ENCODE results near the gene PMS1.

The PMS1 gene

DNA sequence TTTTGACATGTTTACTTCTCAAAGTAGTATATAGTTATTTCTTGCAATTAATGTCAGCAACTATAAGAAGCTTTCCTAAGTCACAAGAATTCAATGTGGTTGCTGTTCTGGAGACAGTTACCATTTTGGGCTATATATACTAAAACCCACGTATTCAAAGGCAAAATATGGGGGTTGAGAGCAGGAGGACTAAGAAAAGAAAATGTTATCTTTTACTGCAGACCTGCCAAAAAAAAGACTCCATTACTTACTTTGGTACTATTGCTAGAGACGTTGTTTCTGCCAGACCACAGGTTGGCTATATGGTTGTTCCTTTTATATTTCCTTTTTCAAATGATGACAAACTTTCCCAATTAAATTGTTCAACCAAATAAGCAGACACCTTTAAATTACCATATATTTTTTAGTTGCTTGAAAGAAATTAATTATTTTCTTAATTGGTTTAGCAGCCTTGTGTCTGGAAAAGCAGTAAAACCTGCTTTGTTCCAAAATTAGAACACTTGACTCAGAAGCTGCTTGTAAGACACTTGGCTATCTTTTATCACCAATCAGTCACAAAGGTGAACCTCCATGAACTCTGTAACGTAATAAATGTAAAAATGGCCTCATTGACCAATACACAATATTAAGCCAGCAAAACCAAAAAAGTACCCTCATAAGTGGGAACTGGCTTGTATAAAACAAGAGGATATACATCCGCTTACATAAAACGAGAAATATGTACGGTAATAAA is 13.5 kb upstream of the PMS1 start:
- Histone ChIP-seq H2AFZ (ENCODE audit: low read depth, low read length, severe bottlenecking) (no peak overlapping the region), H3F3A (ENCODE audit: insufficient read depth) (peaks cover 9% of the 10 kb centered on the region; the same call in 1 of the 2 replicates), H3K4me2 (ENCODE audit: low read depth, low read length, poor library complexity, severe bottlenecking) (no peak overlapping the region), H3K4me3 (ENCODE audit: insufficient read depth, low read length, poor library complexity, severe bottlenecking) (no peak overlapping the region), H3K9me2 (replicated peaks; ENCODE audit: insufficient read depth, low read length) (no peaks in the 10 kb centered on the region), H3K36me3 (ENCODE audit: low read length) (peaks cover 59% of the 10 kb centered on the region), H3K9me3 (ENCODE audit: insufficient read depth, low read length) (no peaks in the 10 kb centered on the region), H3K9ac (ENCODE audit: low read length) (no peak overlapping the region), H4K20me1 (ENCODE audit: low read depth, low read length) (no peaks in the 10 kb centered on the region), H3K27ac (ENCODE audit: low read depth, low read length) (no peak overlapping the region), H3K79me2 (ENCODE audit: insufficient read depth, low read length) (no peaks in the 10 kb centered on the region; the same call in 1 of the 2 replicates), H3K27me3 (ENCODE audit: low read length) (no peaks in the 10 kb centered on the region)
- TF ChIP-seq EZH2phosphoT487 (conservative IDR thresholded peaks at IDR 0.05; ENCODE audit: low read length) = no peak
- TF ChIP-seq, protein P1, sequence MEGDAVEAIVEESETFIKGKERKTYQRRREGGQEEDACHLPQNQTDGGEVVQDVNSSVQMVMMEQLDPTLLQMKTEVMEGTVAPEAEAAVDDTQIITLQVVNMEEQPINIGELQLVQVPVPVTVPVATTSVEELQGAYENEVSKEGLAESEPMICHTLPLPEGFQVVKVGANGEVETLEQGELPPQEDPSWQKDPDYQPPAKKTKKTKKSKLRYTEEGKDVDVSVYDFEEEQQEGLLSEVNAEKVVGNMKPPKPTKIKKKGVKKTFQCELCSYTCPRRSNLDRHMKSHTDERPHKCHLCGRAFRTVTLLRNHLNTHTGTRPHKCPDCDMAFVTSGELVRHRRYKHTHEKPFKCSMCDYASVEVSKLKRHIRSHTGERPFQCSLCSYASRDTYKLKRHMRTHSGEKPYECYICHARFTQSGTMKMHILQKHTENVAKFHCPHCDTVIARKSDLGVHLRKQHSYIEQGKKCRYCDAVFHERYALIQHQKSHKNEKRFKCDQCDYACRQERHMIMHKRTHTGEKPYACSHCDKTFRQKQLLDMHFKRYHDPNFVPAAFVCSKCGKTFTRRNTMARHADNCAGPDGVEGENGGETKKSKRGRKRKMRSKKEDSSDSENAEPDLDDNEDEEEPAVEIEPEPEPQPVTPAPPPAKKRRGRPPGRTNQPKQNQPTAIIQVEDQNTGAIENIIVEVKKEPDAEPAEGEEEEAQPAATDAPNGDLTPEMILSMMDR (IDR thresholded peaks at IDR 0.05; ENCODE audit: insufficient read depth, low read length, poor library complexity, severe bottlenecking) = no peak

DNA sequence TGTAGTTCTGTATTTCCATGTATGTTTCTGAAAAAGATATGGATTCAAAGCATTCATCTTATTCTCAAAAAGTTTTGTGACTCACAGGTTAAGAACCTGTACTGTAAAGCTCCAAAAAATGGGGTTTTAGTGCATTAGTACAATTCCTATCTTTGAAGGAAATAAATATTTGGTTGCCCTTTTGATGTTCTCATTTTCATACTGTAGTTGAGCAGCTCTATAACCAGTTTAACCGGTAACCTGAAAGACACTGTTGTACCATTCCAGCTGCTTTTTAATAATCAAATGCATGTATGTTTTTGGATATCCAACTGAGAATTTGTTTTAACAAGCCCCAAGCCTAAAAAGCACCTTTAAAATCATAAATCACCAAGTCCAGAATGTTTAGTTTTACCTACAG is 12.0 kb upstream of the PMS1 start:
- no peaks in the 10 kb centered on the region; the same call in 1 of the 2 replicates for H3K79me2 ChIP-seq (ENCODE audit: insufficient read depth, low read length)
- no peaks in the 10 kb centered on the region for H4K20me1 ChIP-seq (ENCODE audit: low read depth, low read length)
- no peaks in the 10 kb centered on the region for H3K9me3 ChIP-seq (ENCODE audit: insufficient read depth, low read length)
- TF ChIP-seq, protein P1 (IDR thresholded peaks at IDR 0.05; ENCODE audit: insufficient read depth, low read length, poor library complexity, severe bottlenecking) = no peak
- TF ChIP-seq EZH2phosphoT487 (conservative IDR thresholded peaks at IDR 0.05; ENCODE audit: low read length) = no peak
- H3K9me2 ChIP-seq (replicated peaks; ENCODE audit: insufficient read depth, low read length) = no peaks in the 10 kb centered on the region
- H3K36me3 ChIP-seq (ENCODE audit: low read length) = peaks cover 69% of the 10 kb centered on the region
- H2AFZ ChIP-seq (ENCODE audit: low read depth, low read length, severe bottlenecking) = no peak overlapping the region
- H3F3A ChIP-seq (ENCODE audit: insufficient read depth) = peaks cover 9% of the 10 kb centered on the region; the same call in 1 of the 2 replicates
- H3K9ac ChIP-seq (ENCODE audit: low read length) = no peak overlapping the region
- no peaks in the 10 kb centered on the region for H3K27me3 ChIP-seq (ENCODE audit: low read length)
- no peak overlapping the region for H3K4me2 ChIP-seq (ENCODE audit: low read depth, low read length, poor library complexity, severe bottlenecking)
- no peak overlapping the region for H3K27ac ChIP-seq (ENCODE audit: low read depth, low read length)
- H3K4me3 ChIP-seq (ENCODE audit: insufficient read depth, low read length, poor library complexity, severe bottlenecking) = no peak overlapping the region

DNA sequence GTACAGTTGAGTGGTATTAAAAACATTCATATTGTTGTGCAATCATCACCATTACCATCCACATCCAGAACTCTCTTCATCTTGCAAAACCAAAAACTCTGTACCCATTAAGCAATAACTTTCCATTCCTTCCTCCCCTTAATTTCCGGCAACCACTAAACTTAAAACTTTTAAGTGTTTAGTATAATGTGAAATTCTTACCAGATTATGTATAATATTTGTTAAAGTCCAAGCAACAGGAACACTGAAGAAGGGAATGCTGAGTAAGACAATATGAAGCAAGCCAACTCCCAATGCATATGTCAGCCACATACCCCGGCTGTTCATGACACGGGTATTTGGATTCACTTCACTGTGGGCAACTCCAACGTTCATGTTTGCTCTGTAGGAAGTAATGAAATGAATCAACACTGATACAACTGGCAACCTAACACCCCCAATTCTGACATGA is 2.0 kb upstream of the PMS1 start:
- H3K9me3 ChIP-seq (ENCODE audit: insufficient read depth, low read length) = no peaks in the 10 kb centered on the region
- H3K4me2 ChIP-seq (ENCODE audit: low read depth, low read length, poor library complexity, severe bottlenecking) = peak overlapping the region; percentile 81
- no peak for TF ChIP-seq EZH2phosphoT487 (conservative IDR thresholded peaks at IDR 0.05; ENCODE audit: low read length)
- TF ChIP-seq, protein P1 (IDR thresholded peaks at IDR 0.05; ENCODE audit: insufficient read depth, low read length, poor library complexity, severe bottlenecking) = no peak
- peak overlapping the region; percentile 77 for H3K9ac ChIP-seq (ENCODE audit: low read length)
- no peak overlapping the region for H2AFZ ChIP-seq (ENCODE audit: low read depth, low read length, severe bottlenecking)
- no peaks in the 10 kb centered on the region for H3K9me2 ChIP-seq (replicated peaks; ENCODE audit: insufficient read depth, low read length)
- peaks cover 84% of the 10 kb centered on the region for H3K79me2 ChIP-seq (ENCODE audit: insufficient read depth, low read length)
- no peaks in the 10 kb centered on the region for H3F3A ChIP-seq (ENCODE audit: insufficient read depth)
- peak overlapping the region; percentile 70 for H3K4me3 ChIP-seq (ENCODE audit: insufficient read depth, low read length, poor library complexity, severe bottlenecking)
- H3K36me3 ChIP-seq (ENCODE audit: low read length) = peaks cover 24% of the 10 kb centered on the region
- H4K20me1 ChIP-seq (ENCODE audit: low read depth, low read length) = no peaks in the 10 kb centered on the region
- H3K27ac ChIP-seq (ENCODE audit: low read depth, low read length) = 0 out of 2 replicates have a peak overlapping the region, but pooled peaks have one; percentile 84
- no peaks in the 10 kb centered on the region for H3K27me3 ChIP-seq (ENCODE audit: low read length)
